Mammary epithelial cell (primary cell): ENCODE results near the gene RAVER1.

Experiments
- EZH2 ChIP-seq: IDR thresholded peaks from 2 replicates; pipeline ENCODE4 v1.6.1; 2012; ENCODE audit warnings: low read length, inconsistent platforms, borderline replicate concordance
- TF ChIP-seq, protein P1 (sequence below), 2 donors: IDR thresholded peaks in 1 of 2; conservative IDR thresholded peaks in 1 of 2; 2 replicates each; pipeline ENCODE4 v1.5.1; 2011 to 2012; ENCODE audit warnings: inconsistent platforms in 2 of 2, low read length in 2 of 2, mild to moderate bottlenecking in 2 of 2, control low read depth in 1 of 2, low read depth in 1 of 2; ENCODE audit not compliant: insufficient read depth in 1 of 2; ENCODE audit errors: extremely low read depth in 1 of 2

DNA sequence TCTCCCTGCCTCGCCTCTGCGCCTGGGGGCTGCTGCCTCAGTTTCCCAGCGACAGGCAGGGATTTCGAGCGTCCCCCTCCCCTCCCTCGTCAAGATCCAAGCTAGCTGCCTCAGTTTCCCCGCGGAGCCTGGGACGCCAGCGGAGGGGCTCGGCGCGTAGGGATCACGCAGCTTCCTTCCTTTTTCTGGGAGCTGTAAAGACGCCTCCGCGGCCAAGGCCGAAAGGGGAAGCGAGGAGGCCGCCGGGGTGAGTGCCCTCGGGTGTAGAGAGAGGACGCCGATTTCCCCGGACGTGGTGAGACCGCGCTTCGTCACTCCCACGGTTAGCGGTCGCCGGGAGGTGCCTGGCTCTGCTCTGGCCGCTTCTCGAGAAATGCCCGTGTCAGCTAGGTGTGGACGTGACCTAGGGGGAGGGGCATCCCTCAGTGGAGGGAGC lies 63.1 kb downstream of the RAVER1 start:
- TF ChIP-seq, protein P1, sequence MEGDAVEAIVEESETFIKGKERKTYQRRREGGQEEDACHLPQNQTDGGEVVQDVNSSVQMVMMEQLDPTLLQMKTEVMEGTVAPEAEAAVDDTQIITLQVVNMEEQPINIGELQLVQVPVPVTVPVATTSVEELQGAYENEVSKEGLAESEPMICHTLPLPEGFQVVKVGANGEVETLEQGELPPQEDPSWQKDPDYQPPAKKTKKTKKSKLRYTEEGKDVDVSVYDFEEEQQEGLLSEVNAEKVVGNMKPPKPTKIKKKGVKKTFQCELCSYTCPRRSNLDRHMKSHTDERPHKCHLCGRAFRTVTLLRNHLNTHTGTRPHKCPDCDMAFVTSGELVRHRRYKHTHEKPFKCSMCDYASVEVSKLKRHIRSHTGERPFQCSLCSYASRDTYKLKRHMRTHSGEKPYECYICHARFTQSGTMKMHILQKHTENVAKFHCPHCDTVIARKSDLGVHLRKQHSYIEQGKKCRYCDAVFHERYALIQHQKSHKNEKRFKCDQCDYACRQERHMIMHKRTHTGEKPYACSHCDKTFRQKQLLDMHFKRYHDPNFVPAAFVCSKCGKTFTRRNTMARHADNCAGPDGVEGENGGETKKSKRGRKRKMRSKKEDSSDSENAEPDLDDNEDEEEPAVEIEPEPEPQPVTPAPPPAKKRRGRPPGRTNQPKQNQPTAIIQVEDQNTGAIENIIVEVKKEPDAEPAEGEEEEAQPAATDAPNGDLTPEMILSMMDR (conservative IDR thresholded peaks at IDR 0.05 in 1 of 2, IDR thresholded peaks at IDR 0.05 in 1 of 2; ENCODE audit: extremely low read depth in 1 of 2, insufficient read depth in 1 of 2, low read depth in 1 of 2, low read length in 2 of 2) = no peak
- no peak for TF ChIP-seq EZH2
